Activated gamma-delta T cell (primary cell): ENCODE results near the gene ZNF532.
"Not testable (repeated sequence)": the region's sequence is repeated elsewhere in the genome, so short reads cannot be mapped to it uniquely, and the experiment has no call there.

ENCODE experiments used
- DNase-seq: peaks from one replicate; lab custom pipeline; 2025; lab: John Stamatoyannopoulos, UW

Gene ZNF532

DNA sequence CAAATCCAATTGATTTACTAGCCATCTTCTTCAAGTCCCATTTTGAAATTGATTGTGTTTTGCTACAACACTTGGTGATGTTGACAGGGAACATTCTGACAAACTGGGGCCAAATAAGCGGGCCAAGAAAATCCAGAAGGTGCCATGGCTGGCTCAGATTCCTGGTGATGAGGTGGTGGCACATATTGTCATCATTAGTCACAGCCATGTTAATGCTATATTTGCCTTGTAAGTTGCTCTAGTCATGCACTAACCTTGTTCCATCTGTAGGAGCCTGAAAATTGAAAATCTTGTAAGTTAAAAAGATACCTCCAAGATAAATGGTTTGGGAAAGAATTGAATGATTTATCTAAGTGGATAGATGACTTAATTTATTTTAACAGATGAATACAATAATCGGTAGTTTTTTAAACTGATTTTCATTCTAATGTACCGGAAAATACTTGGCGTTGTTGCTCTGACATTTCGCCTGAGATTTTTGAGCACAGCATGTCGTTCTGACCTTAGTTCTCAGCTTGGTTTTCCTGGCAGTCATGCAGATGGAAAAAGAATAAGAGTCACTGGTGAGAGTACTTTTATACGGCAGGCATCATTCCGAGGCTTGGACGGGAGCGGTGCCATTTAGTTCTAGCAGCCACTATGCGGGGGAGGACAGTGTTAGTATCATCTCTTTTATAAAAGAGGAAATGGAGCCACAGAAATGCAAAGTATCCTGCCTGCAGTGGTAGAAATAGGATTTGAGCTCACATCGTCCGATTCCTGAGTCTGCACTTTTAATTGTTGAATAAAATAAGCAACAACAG, 133.9 kb downstream of the ZNF532 start:
- DNase-seq = no peak

- DNase-seq = no peak
Observed at GRCh38 chr18:59001166-59001565, 136.5 kb downstream of the ZNF532 start.

- DNase-seq = no peak
Observed at GRCh38 chr18:59001721-59002120, 137.0 kb downstream of the ZNF532 start.

DNA sequence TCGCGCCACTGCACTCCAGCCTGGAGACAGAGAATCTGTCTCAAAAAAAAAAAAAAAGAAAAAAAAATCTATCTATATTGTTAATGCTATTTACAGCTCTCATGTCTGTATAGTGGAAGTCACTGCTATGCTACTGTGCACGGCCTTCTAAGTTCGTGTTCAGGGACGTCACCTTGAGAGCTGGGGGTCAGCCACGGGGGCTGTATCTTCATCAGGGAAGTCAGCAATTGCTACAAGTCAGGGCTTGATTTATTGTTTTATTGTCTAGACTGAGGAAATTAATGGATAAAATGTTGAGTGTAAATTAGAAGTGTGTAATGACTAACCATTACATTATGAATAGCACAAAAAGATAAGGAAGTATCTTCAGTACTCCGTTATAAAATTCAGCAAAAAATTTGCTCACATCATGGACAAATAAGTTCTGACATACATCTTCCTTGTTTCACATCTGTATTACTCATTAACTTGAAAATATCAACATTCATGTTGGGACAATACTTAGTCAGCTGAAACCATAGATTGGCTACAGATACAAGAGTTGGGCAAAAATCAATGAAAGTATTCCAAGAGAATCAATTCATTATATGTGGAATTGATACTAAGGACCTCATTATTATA, 138.4 kb downstream of the ZNF532 start:
- DNase-seq = no peak

GRCh38 chr18:59005262-59005661, 140.6 kb downstream of the ZNF532 start:
- no peak for DNase-seq

DNA sequence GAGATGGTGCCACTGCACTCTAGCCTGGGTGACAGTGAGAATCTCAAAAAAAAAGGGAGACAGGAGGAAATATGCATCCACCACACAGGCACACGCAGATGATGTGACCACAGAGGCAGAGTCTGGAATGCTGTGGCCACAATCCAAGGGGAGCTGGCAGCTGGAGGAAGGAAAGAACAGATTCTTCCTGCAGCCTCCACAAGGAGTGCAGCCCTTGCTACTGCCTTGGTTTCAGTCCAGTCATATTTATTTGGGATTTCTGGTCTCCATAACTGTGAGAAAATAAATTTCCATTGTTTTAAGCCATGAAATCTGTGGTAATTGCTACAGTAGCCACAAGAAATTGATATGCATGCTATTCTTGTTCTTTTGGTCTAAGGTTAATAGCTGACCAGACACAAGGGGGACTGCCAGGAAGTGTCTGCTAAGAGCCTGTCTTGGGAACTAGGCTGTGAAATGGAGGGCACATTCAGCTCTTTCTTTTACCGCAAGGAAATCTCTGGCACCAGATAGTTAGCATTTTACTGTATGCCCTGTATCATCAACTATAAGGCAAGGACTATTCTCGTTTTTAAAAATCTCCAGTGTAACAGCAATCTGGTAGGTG, 141.9 kb downstream of the ZNF532 start:
- no peak for DNase-seq

DNA sequence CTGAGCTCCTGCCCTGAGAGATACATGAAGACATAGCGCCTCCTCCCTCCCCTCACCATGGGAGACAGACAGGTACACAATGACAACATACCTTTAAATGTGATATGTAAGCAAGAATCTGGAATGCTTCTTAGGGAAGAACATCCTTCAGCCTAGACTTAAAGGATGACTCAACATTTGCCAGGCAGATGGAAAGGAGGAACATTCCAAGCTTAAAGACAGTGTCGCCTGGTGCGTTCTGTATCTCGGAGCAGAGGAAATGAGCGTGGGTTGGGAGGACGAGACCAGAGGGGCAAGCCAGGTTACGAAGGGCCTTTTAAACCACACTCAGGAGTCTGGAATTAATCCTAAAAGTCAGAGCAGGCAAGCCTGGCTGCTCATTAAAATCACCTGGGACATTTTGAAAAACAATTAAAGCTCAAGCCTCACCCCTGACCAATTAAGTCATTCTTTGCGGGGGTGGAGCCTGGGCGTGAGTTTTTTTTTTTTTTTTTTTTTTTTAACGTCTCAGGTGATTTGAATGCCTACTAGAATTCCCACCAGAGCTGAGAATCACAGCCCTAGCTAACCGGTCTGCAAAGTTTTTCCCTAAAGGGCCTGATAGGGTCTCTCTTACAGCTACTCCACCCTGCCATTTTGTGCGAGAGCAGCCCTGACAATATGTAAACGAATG, 143.8 kb downstream of the ZNF532 start:
- DNase-seq = no peak

DNA sequence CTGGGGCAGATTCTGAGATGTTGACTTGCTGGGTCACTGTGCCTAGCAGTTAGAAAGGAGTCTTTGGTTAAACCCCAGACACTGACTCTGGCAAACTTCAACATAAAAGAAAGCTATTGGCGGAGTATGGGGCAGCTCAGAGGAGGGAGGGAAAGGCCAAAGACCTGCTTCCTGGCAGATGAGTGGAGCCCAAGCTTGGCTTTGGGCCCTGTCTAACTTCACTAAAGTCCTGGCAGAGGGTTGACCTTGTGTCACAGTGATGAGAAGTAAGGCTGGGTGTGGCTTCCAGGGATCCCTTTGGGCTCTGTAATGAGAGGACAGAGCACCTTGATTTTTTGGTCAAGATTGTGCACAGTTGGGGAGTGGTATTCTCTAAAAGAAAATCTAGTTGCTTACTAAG, 145.2 kb downstream of the ZNF532 start:
- DNase-seq = no peak

GRCh38 chr18:59011289-59011688, 146.6 kb downstream of the ZNF532 start:
- DNase-seq = no peak

DNA sequence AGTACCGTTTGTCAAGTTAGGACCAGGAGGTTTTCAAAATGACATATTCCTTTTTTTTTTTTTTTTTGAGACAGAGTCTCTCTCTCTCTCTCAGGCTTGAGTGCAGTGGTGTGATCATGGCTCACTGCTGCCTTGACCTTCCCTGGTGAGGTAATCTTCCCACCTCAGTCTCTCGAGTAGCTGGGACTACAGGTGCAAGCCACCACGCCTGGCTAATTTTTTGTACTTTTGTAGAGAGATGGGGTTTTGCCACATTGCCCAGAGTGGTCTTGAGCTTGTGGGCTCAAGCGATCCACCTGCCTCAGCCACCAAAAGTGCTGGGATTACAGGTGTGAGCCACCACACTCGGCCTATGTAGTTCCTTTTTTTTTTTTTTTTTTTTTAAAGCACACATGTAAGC, 147.1 kb downstream of the ZNF532 start:
- DNase-seq = no peak

DNA sequence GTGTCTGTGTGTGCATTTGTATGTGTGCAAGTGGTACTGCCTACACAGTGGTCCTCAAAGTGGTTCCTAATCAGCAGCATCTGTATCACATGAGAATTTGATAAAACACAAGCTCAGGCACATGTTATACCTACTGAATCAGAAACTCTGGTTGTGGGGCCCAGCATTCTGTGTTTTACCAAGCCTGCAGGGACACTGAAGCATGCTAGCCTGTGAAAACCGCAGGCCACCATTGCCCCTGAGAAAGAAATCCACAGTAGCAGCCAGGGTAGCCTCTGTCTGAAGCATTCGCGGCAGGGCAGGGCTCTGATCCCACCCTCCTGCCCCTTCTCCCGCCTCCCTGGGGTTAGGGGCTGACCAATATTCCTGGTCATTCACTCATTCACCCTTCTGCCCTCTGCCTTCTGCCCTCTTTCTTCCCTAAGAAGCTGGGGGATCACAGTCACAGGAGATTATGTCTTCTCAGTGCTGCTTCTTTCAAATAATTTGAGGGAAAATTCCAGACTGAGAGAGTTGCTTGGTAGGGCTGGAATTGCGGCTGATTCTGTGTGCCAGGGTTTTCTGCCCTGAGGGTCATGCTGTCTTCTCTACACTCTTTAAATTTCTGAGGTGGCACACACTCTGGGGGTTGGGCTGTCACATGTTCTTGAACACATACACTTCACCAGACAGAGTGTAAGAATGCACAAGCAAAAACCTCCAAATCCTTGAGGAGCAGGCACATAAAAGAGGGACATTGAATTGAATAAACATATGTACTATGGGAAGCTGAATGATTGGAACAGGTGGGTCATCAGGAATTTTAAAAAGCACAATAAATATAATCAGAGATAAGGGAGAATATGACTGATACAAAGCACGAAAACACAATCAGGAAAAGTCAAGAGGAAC, 148.4 kb downstream of the ZNF532 start:
- no peak for DNase-seq

GRCh38 chr18:59013744-59014143, 149.1 kb downstream of the ZNF532 start:
- DNase-seq = no peak

DNA sequence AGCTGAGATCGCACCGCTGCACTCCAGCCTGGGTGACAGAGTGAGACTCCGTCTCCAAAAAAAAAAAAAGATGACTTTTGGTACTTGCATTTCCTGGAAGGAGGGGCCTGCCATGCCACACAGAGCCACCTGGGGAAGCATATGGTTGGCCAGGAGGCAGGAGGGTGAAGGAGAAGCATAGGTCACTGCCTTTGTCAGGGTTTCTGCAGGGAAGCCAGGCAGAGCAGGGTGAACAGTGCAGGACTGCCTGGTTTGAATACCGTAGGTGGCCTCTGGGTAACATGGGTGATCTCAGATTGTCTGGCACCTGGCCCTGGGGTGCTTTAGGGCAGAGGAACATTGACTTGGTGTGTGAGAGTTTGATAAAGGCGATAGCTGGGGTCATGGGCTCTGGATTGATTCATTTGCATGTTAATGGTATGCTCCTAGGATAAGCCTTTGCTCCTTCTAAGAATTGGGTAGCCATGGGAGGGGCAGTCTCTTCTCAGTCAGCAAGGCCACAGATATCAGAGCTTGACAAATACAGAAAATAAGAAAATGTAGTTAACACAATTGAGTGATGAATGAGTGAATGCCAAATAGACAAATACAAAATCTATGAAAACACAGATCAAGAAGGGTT, 151.0 kb downstream of the ZNF532 start:
- DNase-seq = no peak

DNA sequence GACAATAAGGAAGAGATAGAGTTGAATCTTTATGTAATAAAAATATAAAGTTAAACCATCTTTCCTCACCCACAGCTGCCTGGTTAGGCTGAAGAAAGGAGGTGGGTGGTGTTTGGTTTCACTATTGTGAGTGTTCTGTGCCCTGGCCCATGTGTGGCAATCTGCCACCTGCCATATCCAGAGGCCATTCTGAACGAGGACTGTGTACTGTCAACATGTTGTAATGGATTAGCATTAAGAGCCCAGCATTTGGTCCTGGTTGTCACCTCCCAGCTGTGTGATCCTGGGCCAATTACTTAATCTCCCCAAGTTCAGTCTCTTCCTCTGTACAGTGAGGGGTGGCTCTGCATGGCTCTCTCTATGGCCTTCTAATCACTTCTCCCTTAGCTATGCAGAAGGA, 156.8 kb downstream of the ZNF532 start:
- no peak for DNase-seq

DNA sequence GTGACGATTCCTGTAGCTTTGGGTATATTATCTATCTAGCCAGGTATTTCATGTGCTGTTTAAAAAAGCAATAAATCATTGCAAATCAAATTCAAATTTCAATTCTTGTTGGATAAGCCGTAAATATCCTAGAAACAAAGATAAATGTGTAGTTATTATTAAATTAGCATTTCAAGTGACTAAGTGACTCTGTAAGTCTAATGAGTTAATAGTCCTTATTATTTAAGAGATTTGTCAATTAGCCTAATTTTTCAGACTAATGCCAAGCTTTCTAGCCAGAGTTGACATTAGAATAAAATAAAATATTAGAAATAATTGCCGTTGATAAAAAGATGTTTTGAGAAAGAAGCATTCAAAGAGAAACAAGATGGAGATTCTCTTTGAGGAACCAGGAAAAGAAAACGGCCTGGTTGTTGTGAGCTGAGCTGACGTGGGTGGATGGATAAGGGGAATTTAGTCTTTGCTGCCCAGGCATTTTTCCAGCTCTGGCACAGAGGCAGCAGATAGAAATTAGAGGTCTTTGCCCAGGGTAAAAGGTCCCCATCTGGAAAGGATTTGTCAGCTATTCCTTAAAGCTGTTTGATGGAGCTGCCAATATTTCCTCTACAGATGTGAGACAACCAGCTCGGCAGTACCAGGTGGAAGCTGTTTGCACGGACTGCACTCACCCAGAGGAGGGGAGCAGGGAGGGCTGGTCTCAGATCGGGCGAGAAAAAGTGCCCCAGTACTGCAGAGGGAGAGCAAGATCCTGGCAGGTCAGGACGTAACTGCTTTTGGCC, 157.7 kb downstream of the ZNF532 start:
- DNase-seq = no peak

DNA sequence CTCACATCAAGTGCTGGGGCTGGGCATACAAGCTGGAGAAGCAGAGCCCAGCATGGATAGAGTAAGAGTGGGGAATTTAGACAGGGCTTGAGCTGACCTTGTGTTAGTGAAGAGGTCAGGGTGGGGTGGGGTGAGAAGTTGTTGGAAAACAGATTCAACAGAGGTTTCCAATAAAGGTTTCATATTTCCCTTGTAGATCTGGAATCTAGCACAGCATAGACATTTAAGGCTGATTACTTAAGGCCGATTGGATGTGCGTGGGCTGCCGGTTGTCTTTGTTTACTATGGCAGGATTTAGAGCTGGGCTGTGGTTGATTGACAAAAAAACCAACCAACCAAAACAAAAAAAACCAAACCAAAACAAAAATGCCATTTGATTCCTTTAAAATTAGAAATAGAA, 160.2 kb downstream of the ZNF532 start:
- no peak for DNase-seq

- DNase-seq = not testable (repeated sequence)
Observed at GRCh38 chr18:59025532-59025931, 160.9 kb downstream of the ZNF532 start.

- no peak for DNase-seq
Observed at GRCh38 chr18:59026364-59026763, 161.7 kb downstream of the ZNF532 start.

DNA sequence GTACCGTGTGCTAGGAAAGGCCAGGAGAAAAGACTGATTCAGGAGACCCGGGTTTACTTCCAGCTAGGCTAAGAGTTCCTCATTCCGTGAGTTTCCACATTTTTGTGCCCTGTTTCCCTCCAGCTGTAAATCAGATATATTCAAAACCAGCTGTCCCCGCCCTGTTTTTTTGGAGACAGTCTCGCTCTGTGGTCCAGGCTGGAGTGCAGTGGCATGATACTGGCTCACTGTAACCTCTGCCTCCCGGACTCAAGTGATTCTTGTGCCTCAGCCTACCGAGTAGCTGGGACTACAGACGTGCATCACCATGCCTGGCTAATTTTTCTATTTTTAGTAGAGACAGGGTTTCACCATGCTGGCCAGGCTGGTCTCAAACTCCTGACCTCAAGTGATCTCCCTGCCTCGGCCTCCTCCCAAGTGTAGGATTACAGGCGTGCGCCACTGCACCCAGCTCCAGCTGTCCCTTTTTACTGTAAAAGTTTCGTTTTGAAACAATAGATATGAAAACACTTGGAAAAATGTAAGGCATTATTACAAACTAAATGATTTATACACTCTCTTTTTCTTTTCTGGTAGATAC, 162.2 kb downstream of the ZNF532 start:
- no peak for DNase-seq
